IMR-90 (cell line): Measurements from ENCODE around the gene ANAPC1. TPM values are rescaled to one million over a fixed set of nuclear protein-coding genes. Genes with fewer than 3 reads are reported as not detected.

Experiments
- ATAC-seq: fragments of 200-7000 bp; cut with Tn5 transposase; 2 replicates; pipeline ENCODE4 v1.9.1; 2020; ENCODE audit warnings: low read depth, mild to moderate bottlenecking, moderate library complexity
- BruUV-seq: library from RNA; stranded (reverse); fragments of 400-500 nt; replicated peaks from 2 replicates; lab custom pipeline; 2021; lab: Mats Ljungman, UMichigan
- CTCF ChIA-PET: fragments of 300-600 bp; formaldehyde crosslinking; extraction: SDS; loops from one replicate; lab custom pipeline; 2021; ENCODE audit warnings: antibody characterized with exemption; lab: Yijun Ruan, JAX
- POLR2A ChIA-PET: fragments of 300-600 bp; sonication (Branson Sonifier 250); formaldehyde crosslinking; loops from one replicate; lab custom pipeline; 2022; ENCODE audit warnings: antibody characterized with exemption; ENCODE audit not compliant: unreplicated experiment; lab: Charles Lee
- DNase-seq: peaks from one replicate; pipeline ENCODE4 v3.0.0; 2013
- H2AFZ ChIP-seq: replicated peaks from 2 replicates; pipeline ENCODE3; 2013; ENCODE audit warnings: low read length, mild to moderate bottlenecking; ENCODE audit not compliant: poor library complexity
- H2AK5ac ChIP-seq: 2 replicates; pipeline ENCODE4 v1.6.1; 2013; ENCODE audit warnings: low read depth, low read length, inconsistent platforms
- H2AK9ac ChIP-seq: replicated peaks from 2 replicates; pipeline ENCODE3; 2013; ENCODE audit warnings: mild to moderate bottlenecking, low read depth, low read length, moderate library complexity; ENCODE audit not compliant: poor library complexity
- H2BK120ac ChIP-seq: 2 replicates; pipeline ENCODE4 v1.6.1; 2013; ENCODE audit warnings: low read depth, low read length, inconsistent platforms
- H2BK15ac ChIP-seq: 3 replicates; pipeline ENCODE4 v1.6.1; 2013; ENCODE audit warnings: low read depth, low read length, inconsistent platforms
- H2BK20ac ChIP-seq: 2 replicates; pipeline ENCODE4 v1.6.1; 2013; ENCODE audit warnings: low read depth, mild to moderate bottlenecking, inconsistent platforms, low read length, moderate library complexity
- H2BK5ac ChIP-seq: 2 replicates; pipeline ENCODE4 v1.6.1; 2013; ENCODE audit warnings: mild to moderate bottlenecking, low read depth, low read length, inconsistent platforms; ENCODE audit not compliant: poor library complexity, severe bottlenecking
- H3K14ac ChIP-seq: replicated peaks from 2 replicates; pipeline ENCODE4 v1.6.1; 2013; ENCODE audit warnings: low read depth, low read length, inconsistent platforms
- H3K18ac ChIP-seq: 2 replicates; pipeline ENCODE4 v1.6.1; 2013; ENCODE audit warnings: low read depth, low read length, control low read depth
- H3K23ac ChIP-seq: 2 replicates; pipeline ENCODE4 v1.6.1; 2013; ENCODE audit warnings: low read depth, low read length, inconsistent platforms
- H3K27ac ChIP-seq: 2 replicates; pipeline ENCODE4 v1.5.1; 2013; ENCODE audit warnings: mild to moderate bottlenecking, control low read depth, low read length; ENCODE audit not compliant: insufficient read depth
- H3K27me3 ChIP-seq: 2 replicates; pipeline ENCODE4 v1.6.1; 2013; ENCODE audit warnings: low read length; ENCODE audit not compliant: control insufficient read depth, insufficient read depth
- H3K36me3 ChIP-seq: 2 replicates; pipeline ENCODE4 v1.6.1; 2013; ENCODE audit warnings: low read length, mixed read lengths; ENCODE audit not compliant: control insufficient read depth, insufficient read depth
- H3K4ac ChIP-seq: 2 replicates; pipeline ENCODE4 v1.6.1; 2013; ENCODE audit warnings: low read depth, low read length, inconsistent platforms
- H3K4me1 ChIP-seq: 2 replicates; pipeline ENCODE4 v1.6.1; 2013; ENCODE audit warnings: low read length, mixed read lengths; ENCODE audit not compliant: control insufficient read depth, insufficient read depth
- H3K4me2 ChIP-seq: 2 replicates; pipeline ENCODE4 v1.6.1; 2013; ENCODE audit warnings: low read depth, mild to moderate bottlenecking, control low read depth, low read length, moderate library complexity
- H3K4me3 ChIP-seq: 2 replicates; pipeline ENCODE4 v1.5.1; 2013; ENCODE audit warnings: low read depth, mild to moderate bottlenecking, control low read depth, low read length, moderate library complexity; ENCODE audit not compliant: insufficient read depth
- H3K56ac ChIP-seq: 2 replicates; pipeline ENCODE4 v1.6.1; 2013; ENCODE audit warnings: low read length, inconsistent platforms; ENCODE audit not compliant: insufficient read depth; ENCODE audit errors: extremely low read depth
- H3K79me1 ChIP-seq, 2 experiments: 2 replicates each; pipeline ENCODE4 v1.6.1; 2013; ENCODE audit warnings: low read length in 2 of 2, inconsistent platforms in 1 of 2, low read depth in 1 of 2
- H3K9ac ChIP-seq: 2 replicates; pipeline ENCODE4 v1.6.1; 2013; ENCODE audit warnings: low read depth, low read length, control low read depth
- H3K9me1 ChIP-seq: 2 replicates; pipeline ENCODE4 v1.6.1; 2013; ENCODE audit warnings: low read length, inconsistent platforms; ENCODE audit not compliant: insufficient read depth
- H3K9me3 ChIP-seq: 2 replicates; pipeline ENCODE4 v1.6.1; 2013; ENCODE audit warnings: low read length; ENCODE audit not compliant: control insufficient read depth, insufficient read depth
- H4K20me1 ChIP-seq: 2 replicates; pipeline ENCODE4 v1.6.1; 2013; ENCODE audit warnings: low read length, inconsistent platforms; ENCODE audit not compliant: insufficient read depth
- H4K5ac ChIP-seq: 2 replicates; pipeline ENCODE4 v1.6.1; 2013; ENCODE audit warnings: mild to moderate bottlenecking, low read depth, low read length, control low read depth
- H4K8ac ChIP-seq, 2 experiments: 2 replicates each; pipeline ENCODE4 v1.6.1; 2013; ENCODE audit warnings: low read depth in 2 of 2, low read length in 2 of 2, control low read depth in 1 of 2, inconsistent platforms in 1 of 2
- H4K91ac ChIP-seq: 2 replicates; pipeline ENCODE4 v1.6.1; 2013; ENCODE audit warnings: low read depth, low read length, inconsistent platforms; ENCODE audit not compliant: insufficient read depth
- POLR2A ChIP-seq: IDR thresholded peaks from 2 replicates; pipeline ENCODE4 v1.6.1; 2012; ENCODE audit warnings: mild to moderate bottlenecking, low read depth, low read length
- RCOR1 ChIP-seq: IDR thresholded peaks from 2 replicates; pipeline ENCODE4 v1.6.1; 2012; ENCODE audit warnings: mild to moderate bottlenecking, low read length, improper control_type of control experiment; ENCODE audit not compliant: insufficient replicate concordance
- WGBS, 2 experiments: methylation state at CpG; one replicate each; pipeline versions ENCODE4 v1.1.5 to v1.1.7; 2013; ENCODE audit warnings: missing lambda C conversion rate in 2 of 2; ENCODE audit not compliant: insufficient read length in 1 of 2; ENCODE audit errors: extremely low coverage in 2 of 2; 5-methylcytosine and 5-hydroxymethylcytosine counted together
- dilution Hi-C: fragments of 300-500 bp; cut with HindIII; formaldehyde crosslinking; loops from one replicate; pipeline ENCODE4 v1.14.3; 2018; ENCODE audit warnings: low sequenced_read_pairs; ENCODE audit not compliant: unreplicated experiment
- in situ Hi-C: fragments of 300-500 bp; cut with MboI; formaldehyde crosslinking; loops from 3 replicates; pipeline ENCODE4 v1.14.3; 2019; ENCODE audit warnings: low sequenced_read_pairs, inconsistent platforms, mixed read lengths
- intact Hi-C: fragments of 100-400 bp; cut with micrococcal nuclease; formaldehyde crosslinking; loops from 2 replicates; pipeline ENCODE4 v1.10.0; 2022
- polyA plus RNA-seq, 3 experiments: library from polyadenylated mRNA; depleted of rRNA; stranded (reverse); fragments of >200 nt; gene quantifications; 2 replicates each; pipeline ENCODE4 v1.2.3, GENCODE V29; 2012; ENCODE audit warnings: low replicate concordance in 1 of 3
- total RNA-seq: library from RNA; depleted of rRNA; stranded (reverse); fragments of >200 nt; gene quantifications from 2 replicates; pipeline ENCODE4 v1.2.3, GENCODE V29; 2012
- TF ChIP-seq, protein P1 (sequence below): conservative IDR thresholded peaks from 2 replicates; pipeline ENCODE4 v1.5.1; 2012; ENCODE audit warnings: mild to moderate bottlenecking, low read depth, low read length, improper control_type of control experiment

Gene ANAPC1
- total and polyA plus RNA-seq, 2 of the 4 experiments (the other 2 are of a cell fraction), result 14.6 to 50.7 TPM

- ChIA-PET POLR2A (no interaction called here), CTCF (no interaction called here)
- H2AK9ac ChIP-seq, result no peak overlapping the region
- TF ChIP-seq POLR2A (no peak), RCOR1 (no peak)
- TF ChIP-seq, protein P1, sequence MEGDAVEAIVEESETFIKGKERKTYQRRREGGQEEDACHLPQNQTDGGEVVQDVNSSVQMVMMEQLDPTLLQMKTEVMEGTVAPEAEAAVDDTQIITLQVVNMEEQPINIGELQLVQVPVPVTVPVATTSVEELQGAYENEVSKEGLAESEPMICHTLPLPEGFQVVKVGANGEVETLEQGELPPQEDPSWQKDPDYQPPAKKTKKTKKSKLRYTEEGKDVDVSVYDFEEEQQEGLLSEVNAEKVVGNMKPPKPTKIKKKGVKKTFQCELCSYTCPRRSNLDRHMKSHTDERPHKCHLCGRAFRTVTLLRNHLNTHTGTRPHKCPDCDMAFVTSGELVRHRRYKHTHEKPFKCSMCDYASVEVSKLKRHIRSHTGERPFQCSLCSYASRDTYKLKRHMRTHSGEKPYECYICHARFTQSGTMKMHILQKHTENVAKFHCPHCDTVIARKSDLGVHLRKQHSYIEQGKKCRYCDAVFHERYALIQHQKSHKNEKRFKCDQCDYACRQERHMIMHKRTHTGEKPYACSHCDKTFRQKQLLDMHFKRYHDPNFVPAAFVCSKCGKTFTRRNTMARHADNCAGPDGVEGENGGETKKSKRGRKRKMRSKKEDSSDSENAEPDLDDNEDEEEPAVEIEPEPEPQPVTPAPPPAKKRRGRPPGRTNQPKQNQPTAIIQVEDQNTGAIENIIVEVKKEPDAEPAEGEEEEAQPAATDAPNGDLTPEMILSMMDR, result no peak
- peak; percentile 65 for DNase-seq
- H3K4me3 ChIP-seq, result no peak overlapping the region
- H4K8ac ChIP-seq, result no peak overlapping the region
- H3K36me3 ChIP-seq, result no peaks in the 10 kb centered on the region
- H3K27me3 ChIP-seq, result peaks cover 7% of the 10 kb centered on the region; the same call in 1 of the 2 replicates
- no peaks in the 10 kb centered on the region for H3K79me1 ChIP-seq
- H3K27ac ChIP-seq, result no peak overlapping the region
- no peak overlapping the region for H4K91ac ChIP-seq
- in situ Hi-C loops (no loop called here), intact Hi-C loops (no loop called here), dilution Hi-C loops (no loop called here)
- H3K23ac ChIP-seq, result no peak overlapping the region
- no peak overlapping the region for H3K18ac ChIP-seq
- peaks cover 2% of the 10 kb centered on the region; the same call in 1 of the 2 replicates for H3K9me1 ChIP-seq
- no peaks in the 10 kb centered on the region; the same call in 1 of the 2 replicates for H3K4me1 ChIP-seq
- ATAC-seq, result no peak
- no peak overlapping the region for H3K4ac ChIP-seq
- H2BK5ac ChIP-seq, result no peak overlapping the region
- no peak overlapping the region for H3K56ac ChIP-seq
- WGBS, 2 experiments, result no CpG with 5 or more reads among the region's 2 CpGs
- no peaks in the 10 kb centered on the region for H3K9me3 ChIP-seq
- H2BK15ac ChIP-seq, result no peak overlapping the region
- no peak overlapping the region for H2AFZ ChIP-seq
- no TSS peak for BruUV-seq
- no peak overlapping the region for H4K5ac ChIP-seq
- no peak overlapping the region for H3K4me2 ChIP-seq
- H4K20me1 ChIP-seq, result no peaks in the 10 kb centered on the region
- no peak overlapping the region for H2AK5ac ChIP-seq
- H3K9ac ChIP-seq, result no peak overlapping the region
- H2BK120ac ChIP-seq, result no peak overlapping the region
- H3K14ac ChIP-seq, result no peak overlapping the region
- no peak overlapping the region for H2BK20ac ChIP-seq
Observed at GRCh38 chr2:111930875-111931274, 46.9 kb upstream of the ANAPC1 start.
